Measurements from ENCODE around the gene KLHL35.

The KLHL35 gene

DNA sequence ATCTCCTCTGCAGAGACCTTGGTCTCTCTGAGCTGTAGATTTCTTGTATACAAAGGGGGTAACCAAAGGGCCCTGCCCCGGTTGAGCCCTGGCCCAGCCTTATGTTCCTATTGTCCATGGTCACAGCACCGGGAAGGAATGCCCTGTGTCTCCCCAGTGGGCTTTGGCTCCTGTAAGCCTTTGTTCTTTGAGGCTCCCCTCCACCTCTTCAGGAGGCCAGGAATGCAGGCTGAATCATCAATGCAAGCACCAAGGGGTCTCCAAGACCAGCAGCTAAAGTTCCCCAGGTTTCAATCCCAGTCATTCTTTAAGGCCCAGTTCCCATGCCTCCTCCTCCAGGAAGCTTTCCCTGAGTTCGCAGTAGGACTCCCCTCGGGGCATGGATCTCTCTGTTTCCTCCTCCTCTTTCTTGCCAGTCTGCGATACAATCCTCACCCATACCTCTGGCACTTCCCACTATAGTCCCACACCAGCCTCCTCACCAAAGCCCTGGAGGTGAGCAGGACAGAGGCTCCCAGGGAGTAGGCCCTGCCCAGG is 29.2 kb upstream of the KLHL35 start:
- CTCF ChIA-PET, result interaction anchor here (1.4 to 2.5 kb wide), 4 partner anchors 16 to 70 kb away, joined by 5 to 11 read pairs (median 6); partner anchors contain the start of gene GDPD5
- TF ChIP-seq, protein P1, sequence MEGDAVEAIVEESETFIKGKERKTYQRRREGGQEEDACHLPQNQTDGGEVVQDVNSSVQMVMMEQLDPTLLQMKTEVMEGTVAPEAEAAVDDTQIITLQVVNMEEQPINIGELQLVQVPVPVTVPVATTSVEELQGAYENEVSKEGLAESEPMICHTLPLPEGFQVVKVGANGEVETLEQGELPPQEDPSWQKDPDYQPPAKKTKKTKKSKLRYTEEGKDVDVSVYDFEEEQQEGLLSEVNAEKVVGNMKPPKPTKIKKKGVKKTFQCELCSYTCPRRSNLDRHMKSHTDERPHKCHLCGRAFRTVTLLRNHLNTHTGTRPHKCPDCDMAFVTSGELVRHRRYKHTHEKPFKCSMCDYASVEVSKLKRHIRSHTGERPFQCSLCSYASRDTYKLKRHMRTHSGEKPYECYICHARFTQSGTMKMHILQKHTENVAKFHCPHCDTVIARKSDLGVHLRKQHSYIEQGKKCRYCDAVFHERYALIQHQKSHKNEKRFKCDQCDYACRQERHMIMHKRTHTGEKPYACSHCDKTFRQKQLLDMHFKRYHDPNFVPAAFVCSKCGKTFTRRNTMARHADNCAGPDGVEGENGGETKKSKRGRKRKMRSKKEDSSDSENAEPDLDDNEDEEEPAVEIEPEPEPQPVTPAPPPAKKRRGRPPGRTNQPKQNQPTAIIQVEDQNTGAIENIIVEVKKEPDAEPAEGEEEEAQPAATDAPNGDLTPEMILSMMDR (IDR thresholded peaks at IDR 0.05; ENCODE audit: control extremely low read depth, extremely low read depth, low read depth, missing control alignments), result no peak
- no peak for DNase-seq (ENCODE audit: extremely low spot score)
- POLR2A ChIA-PET, result no interaction called here

DNA sequence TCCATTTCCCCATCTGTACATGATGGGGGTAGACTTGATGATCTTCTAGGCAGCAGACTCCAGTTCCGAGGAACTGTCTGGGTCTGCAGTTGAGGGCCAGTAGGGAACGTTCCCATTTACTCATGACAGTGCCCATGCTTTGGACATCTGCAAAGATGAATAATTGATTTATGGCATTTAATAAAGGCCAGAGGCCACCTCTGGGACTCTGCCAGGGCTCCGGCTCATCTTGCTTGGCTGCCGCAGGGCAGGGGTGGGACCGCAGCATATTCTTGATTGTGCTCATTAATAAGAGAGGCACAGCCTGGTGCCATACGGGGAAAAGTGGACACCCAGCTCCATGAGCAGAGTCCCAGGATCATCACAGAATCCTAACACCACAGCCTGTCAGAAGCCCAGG is 28.1 kb upstream of the KLHL35 start:
- ChIA-PET POLR2A (no interaction called here), CTCF (interaction anchor here (1.8 to 2.5 kb wide), 3 partner anchors 16 to 71 kb away, joined by 5 to 11 read pairs (median 7); partner anchors contain the start of gene GDPD5)
- no peak for DNase-seq (ENCODE audit: extremely low spot score)

DNA sequence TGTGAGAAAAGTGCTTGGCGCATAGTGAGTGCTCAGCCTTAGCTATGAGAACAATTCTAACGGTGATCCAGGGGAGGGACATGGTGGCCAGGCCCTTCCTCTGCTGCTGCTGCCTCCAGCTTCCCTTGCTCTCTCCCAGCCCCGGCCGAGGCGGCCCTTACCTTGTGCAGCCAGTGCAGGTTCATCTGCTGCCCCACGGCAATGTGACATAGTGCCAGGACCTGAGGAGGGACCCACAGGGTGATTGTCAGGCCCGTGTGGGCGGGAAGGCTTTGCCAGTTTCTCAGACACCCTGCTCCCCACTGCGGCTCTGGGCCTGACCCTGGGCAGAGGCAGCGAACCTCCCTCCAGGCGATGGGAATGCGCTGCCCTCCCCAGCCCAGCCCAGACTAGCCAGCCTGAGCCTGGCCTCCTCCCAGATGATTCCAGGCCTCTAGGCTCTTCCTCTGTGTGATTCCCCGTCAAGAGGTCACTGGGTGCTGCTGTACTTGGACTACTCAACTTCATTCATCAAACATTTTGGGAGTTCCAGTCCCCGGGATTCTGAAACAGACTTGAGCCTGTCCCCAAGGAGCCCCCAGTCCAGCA is 23.7 kb upstream of the KLHL35 start:
- CTCF ChIA-PET, result interaction anchor here (4.9 kb wide), 1 partner anchor 12 kb away, joined by 35 read pairs; no protein-coding TSS in a partner anchor
- no peak for DNase-seq (ENCODE audit: extremely low spot score)
- POLR2A ChIA-PET, result no interaction called here
- TF ChIP-seq, protein P1 (IDR thresholded peaks at IDR 0.05; ENCODE audit: control extremely low read depth, extremely low read depth, low read depth, missing control alignments), result no peak

More for the DNA sequence above, 28.1 kb upstream of the KLHL35 start:
- TF ChIP-seq, protein P1 (IDR thresholded peaks at IDR 0.05; ENCODE audit: control extremely low read depth, extremely low read depth, low read depth, missing control alignments), result no peak

DNA sequence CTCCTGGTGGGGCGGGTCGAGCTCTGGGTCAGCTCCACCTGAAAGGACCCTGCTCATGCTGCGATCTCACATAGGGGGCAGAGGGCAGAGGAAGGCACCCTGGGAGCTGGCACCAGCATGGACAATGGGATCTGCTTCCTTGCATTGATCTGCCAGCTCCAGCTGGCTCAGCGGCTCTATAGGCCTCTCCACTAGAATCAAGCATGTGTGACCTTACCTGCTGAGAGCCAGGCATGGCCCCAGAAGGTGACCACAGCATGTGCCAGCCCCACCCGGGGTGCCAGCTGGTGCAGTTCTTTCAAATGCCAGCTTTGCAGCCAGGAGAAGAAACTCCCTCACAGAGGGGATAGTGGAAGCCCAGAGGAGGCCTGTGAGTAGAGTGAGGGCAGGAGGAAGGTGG is 22.0 kb upstream of the KLHL35 start:
- no peak for DNase-seq (ENCODE audit: extremely low spot score)
- TF ChIP-seq, protein P1 (IDR thresholded peaks at IDR 0.05; ENCODE audit: control extremely low read depth, extremely low read depth, low read depth, missing control alignments), result no peak
- ChIA-PET POLR2A (no interaction called here), CTCF (interaction anchor here (1.1 to 4.9 kb wide), 4 partner anchors 10 to 77 kb away, joined by 3 to 35 read pairs (median 4); no protein-coding TSS in a partner anchor)

DNA sequence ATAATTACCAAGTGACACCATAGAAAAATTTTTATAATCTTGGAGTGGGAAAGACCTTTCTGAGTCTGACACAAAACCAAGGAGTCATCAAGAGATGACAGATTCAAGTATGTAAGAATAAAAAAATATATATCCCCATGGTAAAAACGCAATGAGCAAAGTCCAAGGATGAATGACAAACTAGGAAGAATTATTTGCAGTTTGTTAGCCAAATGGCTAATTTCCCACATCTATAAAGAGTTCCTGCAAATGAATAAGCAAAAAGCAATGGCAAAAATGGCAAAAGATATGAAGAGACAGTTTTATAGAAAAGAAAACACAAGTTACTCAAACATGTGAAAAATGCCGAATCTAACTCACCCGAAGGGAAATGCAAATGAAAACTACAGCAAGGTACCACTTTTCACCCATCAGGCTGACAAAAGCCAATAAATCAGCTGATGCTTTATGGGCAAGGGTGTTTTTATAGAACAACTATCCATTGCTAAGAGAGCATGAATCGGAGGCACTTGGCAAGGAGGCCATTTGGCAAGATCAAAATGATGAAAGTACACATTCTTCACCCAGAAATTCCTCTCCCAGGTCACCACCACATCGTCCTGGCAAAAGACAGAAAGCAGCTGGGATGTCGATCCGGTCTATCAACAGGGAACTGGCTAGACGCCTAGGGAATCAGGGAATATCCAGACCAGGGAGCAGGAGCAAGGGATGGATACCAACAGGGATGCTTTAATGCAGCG is 21.1 kb upstream of the KLHL35 start:
- TF ChIP-seq, protein P1 (IDR thresholded peaks at IDR 0.05; ENCODE audit: control extremely low read depth, extremely low read depth, low read depth, missing control alignments), result no peak
- no peak for DNase-seq (ENCODE audit: extremely low spot score)
- ChIA-PET POLR2A (no interaction called here), CTCF (interaction anchor here (1.0 to 4.9 kb wide), 3 partner anchors 9 to 78 kb away, joined by 3 to 35 read pairs (median 3); no protein-coding TSS in a partner anchor)
